ENCODE measurements around the gene ABLIM3.

DNA sequence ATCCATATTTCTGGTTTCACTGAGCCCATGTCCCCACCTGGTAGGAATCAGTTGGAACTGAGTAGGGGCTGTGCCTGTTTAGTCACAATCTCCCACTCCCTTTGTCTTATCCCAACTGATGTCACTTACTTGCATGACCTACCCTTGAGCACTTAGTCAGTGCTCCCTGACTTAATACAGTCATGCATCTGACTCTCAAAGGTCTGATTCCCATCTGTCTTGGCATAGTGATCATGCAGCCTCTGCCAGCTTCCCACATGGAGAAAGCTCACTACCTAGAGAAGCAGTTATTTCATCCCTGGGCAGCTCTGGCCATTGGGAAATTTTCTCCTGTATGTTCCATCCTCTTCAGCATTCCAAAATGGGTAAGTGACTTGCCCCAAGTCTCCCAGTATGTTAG, 24.8 kb downstream of the ABLIM3 start:
- TF ChIP-seq, protein P1, sequence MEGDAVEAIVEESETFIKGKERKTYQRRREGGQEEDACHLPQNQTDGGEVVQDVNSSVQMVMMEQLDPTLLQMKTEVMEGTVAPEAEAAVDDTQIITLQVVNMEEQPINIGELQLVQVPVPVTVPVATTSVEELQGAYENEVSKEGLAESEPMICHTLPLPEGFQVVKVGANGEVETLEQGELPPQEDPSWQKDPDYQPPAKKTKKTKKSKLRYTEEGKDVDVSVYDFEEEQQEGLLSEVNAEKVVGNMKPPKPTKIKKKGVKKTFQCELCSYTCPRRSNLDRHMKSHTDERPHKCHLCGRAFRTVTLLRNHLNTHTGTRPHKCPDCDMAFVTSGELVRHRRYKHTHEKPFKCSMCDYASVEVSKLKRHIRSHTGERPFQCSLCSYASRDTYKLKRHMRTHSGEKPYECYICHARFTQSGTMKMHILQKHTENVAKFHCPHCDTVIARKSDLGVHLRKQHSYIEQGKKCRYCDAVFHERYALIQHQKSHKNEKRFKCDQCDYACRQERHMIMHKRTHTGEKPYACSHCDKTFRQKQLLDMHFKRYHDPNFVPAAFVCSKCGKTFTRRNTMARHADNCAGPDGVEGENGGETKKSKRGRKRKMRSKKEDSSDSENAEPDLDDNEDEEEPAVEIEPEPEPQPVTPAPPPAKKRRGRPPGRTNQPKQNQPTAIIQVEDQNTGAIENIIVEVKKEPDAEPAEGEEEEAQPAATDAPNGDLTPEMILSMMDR (IDR thresholded peaks at IDR 0.05): no peak
- no peak for TF ChIP-seq POLR2A (IDR thresholded peaks at IDR 0.05)
